Measurements from ENCODE around the gene HAPLN2.
"Not testable (repeated sequence)": the region's sequence is repeated elsewhere in the genome, so short reads cannot be mapped to it uniquely, and the experiment has no call there.

HAPLN2 gene

DNA sequence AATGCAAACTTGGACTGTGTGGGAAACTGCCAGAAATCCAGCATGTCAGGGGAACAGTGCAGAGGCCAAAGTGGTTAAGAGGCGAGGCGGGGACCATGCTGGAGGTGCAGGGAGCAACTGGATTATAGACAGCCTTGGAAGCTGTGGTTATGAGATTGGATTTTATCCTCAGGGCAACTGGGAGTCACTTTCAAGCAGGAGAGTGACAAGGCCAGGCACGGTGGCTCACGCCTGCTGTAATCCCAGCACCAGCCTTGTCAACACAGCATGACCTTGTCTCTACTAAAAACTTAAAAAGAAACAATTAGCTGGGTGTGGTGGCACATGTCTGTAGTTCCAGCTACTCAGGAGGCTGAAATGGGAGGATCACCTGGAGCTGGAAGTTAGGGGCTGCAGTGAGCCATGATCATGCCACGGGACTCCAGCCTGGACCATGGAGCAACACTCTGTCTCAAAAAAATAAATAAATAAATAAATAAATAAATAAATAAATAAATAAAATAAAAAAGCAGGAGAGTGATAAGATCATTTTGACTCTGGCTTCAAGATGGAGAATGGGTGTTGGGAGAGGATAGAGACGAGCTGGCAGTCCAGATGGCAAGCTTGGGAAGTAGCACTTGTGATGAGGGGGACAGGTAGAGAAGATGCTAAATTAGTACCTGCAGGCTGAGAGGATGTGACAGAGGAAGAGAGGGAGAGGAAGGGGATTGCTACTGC, 3.5 kb downstream of the HAPLN2 start:
- no peak for TF ChIP-seq ZNF274 (IDR thresholded peaks at IDR 0.05; ENCODE audit: low read depth, low read length)
- H3K4me3 ChIP-seq (ENCODE audit: low read length) = no peak overlapping the region

GRCh38 chr1:156623946-156624813, 5.0 kb downstream of the HAPLN2 start:
- no peak overlapping the region for H3K4me3 ChIP-seq (ENCODE audit: low read length)
- TF ChIP-seq ZNF274 (IDR thresholded peaks at IDR 0.05; ENCODE audit: low read depth, low read length) = no peak

DNA sequence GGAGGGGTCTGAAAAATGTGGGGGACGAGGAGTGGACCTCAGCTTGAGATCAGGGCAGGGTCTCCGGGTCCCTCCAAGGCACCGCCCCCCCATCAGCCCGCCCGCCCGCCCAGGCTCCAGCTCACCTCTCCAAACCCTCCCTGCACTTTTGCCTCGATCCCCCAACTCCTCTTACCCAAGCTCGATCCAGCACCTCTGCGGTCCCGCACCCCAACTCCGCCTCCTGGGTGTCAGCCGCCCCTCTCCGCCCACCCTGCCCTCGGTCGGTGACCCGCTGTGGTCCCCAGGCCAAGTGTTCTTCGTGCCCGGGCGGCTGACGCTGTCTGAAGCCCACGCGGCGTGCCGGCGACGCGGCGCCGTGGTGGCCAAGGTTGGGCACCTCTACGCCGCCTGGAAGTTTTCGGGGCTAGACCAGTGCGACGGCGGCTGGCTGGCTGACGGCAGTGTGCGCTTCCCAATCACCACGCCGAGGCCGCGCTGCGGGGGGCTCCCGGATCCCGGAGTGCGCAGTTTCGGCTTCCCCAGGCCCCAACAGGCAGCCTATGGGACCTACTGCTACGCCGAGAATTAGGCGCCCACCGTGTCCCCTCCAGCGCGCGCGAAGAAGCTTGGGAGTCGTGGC, 5.7 kb downstream of the HAPLN2 start:
- H3K4me3 ChIP-seq (ENCODE audit: low read length) = no peak overlapping the region

DNA sequence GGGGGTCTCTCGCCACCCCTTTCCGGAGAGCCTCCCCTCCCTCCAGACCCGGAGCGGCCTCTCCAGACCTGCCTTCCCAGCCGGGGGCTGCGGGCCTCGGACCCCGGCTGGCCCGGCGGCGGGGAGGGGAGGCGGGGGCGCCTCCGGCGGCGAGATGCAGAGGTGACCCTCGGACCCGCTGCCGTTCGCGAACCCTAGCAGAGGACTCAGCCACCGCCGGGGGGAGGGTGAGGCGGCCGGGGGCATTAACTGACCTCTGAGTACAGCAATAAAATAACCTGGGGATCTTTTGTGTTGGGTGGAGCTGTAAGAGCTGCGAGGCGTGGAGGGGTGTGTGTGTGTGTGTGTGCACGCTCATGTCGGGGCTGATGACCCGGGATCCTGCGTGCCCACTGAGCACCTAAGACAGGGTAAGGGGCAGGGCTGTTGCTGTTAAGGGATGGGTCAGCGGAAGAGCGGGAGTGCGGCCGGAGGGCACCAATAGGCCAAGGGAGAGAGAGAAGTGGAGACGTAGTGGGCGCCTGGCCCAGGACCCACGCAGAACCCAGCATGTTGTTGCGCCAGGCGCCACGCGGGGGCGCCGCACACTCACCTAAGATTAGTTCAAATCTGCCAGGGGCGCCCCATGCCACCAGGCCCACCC, 6.3 kb downstream of the HAPLN2 start:
- TF ChIP-seq ZNF274 (IDR thresholded peaks at IDR 0.05; ENCODE audit: low read depth, low read length) = no peak
- no peak overlapping the region for H3K4me3 ChIP-seq (ENCODE audit: low read length)

More for the DNA sequence above, 5.7 kb downstream of the HAPLN2 start:
- no peak for TF ChIP-seq ZNF274 (IDR thresholded peaks at IDR 0.05; ENCODE audit: low read depth, low read length)

DNA sequence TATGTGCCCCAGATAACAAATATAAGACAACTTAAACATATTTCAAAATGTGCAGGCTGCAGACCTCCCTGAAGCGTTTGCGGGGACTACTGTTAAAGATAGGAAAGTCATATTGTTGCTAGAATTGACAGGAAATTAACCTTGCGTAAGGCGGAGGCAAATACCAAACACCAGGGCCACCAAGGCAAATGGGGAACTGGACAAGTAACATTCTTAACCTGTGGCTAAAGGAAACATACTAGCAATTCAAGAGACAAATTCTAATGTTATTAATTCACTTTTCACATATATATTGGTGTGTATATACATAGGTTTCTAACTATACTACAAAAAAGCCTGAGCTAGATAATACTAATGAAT, 6.8 kb downstream of the HAPLN2 start:
- TF ChIP-seq ZNF274 (IDR thresholded peaks at IDR 0.05; ENCODE audit: low read depth, low read length) = no peak
- no peak overlapping the region for H3K4me3 ChIP-seq (ENCODE audit: low read length)

DNA sequence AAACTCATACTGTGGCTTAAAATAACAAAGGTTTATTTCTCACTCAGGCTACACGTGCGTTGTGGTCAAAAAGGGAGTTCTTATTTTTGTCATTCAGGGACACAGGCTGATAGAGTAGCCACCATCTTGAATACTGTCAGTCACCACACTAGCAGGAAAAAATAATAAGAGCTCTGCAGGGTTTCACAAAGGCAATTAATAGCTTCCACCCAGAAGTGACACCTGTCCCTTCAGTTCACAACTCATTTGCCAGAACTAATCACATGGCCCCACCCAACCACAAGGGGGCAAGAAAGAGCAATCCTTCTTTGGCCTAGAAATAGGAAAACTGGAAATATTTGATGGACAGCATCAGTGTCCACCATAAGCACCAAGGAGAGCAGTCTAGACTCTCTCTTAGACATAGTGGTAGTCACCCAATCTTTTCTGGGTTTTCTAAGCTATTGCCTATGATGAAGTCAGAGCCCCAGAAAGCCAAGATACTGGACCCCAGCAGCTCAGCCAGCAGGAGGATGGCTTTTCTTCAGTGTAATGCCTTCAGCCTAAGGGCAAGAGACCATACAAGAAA, 8.2 kb downstream of the HAPLN2 start:
- no peak for TF ChIP-seq ZNF274 (IDR thresholded peaks at IDR 0.05; ENCODE audit: low read depth, low read length)
- H3K4me3 ChIP-seq (ENCODE audit: low read length) = no peak overlapping the region

DNA sequence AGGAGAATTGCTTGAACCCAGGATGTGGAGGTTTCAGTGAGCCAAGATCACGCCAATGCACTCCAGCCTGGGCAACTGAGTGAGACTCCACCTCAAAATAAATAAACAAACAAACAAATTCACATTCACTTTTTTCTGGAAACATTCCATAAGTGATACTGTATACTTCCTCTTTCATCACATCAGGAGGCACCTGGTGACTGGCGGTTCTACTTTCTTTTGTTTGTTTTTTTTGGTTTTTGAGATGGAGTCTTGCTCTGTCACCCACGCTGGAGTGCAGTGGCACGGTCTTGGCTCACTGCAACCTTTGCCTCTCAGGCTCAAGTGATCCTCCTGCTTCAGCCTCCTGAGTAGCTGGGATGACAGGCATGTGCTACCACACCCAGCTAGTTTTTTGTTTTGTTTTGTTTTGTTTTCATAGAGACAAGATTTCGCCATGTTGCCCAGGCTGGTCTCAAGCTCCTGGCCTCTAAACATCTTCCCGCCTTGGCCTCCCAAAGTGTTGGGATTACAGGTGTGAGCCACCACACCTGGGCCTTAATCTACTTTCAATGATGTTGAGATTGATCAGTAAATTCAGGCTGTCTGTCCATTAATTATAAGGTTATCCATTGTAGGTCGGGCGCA, 10.7 kb downstream of the HAPLN2 start:
- no peak for TF ChIP-seq ZNF274 (IDR thresholded peaks at IDR 0.05; ENCODE audit: low read depth, low read length)

DNA sequence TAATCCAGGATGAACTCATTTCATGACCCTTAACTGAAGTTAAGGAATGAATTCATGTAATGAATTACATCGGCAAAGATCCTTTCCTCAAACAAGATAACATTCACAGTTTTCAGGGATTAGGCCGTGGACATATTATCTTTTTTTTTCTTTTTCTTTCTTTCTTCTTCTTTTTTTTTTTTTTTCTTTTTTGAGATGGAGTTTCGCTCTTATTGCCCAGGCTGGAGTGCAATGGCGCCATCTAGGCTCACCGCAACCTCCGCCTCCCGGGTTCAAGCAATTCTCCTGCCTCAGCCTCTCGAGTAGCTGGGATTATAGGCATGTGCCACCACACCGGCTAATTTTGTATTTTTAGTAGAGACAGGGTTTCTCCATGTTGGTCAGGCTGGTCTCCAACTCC, 11.9 kb downstream of the HAPLN2 start:
- H3K4me3 ChIP-seq (ENCODE audit: low read length) = not testable (repeated sequence)

More for the DNA sequence above, 10.7 kb downstream of the HAPLN2 start:
- no peak overlapping the region for H3K4me3 ChIP-seq (ENCODE audit: low read length)

DNA sequence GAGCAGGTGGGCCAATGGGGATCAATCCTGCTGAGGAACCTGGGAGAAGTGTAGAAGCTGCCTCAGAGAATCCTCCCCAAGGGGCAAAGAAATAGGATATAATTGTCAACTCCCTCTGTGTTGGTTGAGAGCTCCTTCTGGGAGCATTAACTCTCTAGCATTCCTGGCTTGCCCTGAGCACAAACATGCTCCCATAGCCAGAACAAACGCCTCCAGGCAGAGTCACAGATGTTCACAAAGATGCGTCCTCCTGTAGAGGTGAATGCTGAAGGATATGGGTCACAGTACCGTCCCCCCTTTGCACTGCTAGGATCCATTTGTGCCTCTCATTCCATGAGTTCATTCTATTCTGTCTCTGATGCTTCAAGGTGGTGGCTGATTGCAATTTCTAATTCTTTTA, 13.1 kb downstream of the HAPLN2 start:
- no peak overlapping the region for H3K4me3 ChIP-seq (ENCODE audit: low read length)
- no peak for TF ChIP-seq ZNF274 (IDR thresholded peaks at IDR 0.05; ENCODE audit: low read depth, low read length)

- TF ChIP-seq ZNF274 (IDR thresholded peaks at IDR 0.05; ENCODE audit: low read depth, low read length) = no peak
- H3K4me3 ChIP-seq (ENCODE audit: low read length) = no peak overlapping the region
Measured at GRCh38 chr1:156638189-156638985, 19.2 kb downstream of the HAPLN2 start.

DNA sequence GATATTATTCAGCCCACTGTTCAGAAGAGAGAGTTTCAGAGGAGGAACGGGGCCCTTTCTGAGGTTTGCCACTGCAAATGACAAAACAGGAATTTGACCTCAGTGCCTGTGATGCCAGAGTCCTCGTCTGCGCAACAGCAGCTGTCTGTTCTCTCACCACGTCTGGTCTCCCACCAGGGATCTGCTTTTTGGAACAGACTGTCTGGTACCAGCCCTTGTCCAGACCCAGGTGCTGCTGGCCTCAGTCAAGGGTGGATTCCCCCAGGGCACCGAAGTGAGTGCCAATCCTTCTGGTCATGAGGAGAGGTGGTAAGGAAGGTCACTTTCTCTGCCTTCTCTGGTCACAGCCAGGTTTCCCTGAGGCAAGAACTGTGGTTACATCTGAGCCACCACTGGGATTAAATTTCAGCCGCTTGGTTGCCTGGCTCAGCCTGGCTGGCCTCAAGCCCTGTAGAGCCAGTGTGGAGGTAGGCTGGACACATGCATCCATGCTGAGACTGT, 20.4 kb downstream of the HAPLN2 start:
- no peak for TF ChIP-seq ZNF274 (IDR thresholded peaks at IDR 0.05; ENCODE audit: low read depth, low read length)
- no peak overlapping the region for H3K4me3 ChIP-seq (ENCODE audit: low read length)

- no peak for TF ChIP-seq ZNF274 (IDR thresholded peaks at IDR 0.05; ENCODE audit: low read depth, low read length)
- no peak overlapping the region for H3K4me3 ChIP-seq (ENCODE audit: low read length)
Measured at GRCh38 chr1:156640842-156641706, 21.9 kb downstream of the HAPLN2 start.

Measured in GM08714 (cell line).